ENCODE results near the gene ZNF681.
"Not testable (repeated sequence)": the region's sequence is repeated elsewhere in the genome, so short reads cannot be mapped to it uniquely, and the experiment has no call there.

The ZNF681 gene

DNA sequence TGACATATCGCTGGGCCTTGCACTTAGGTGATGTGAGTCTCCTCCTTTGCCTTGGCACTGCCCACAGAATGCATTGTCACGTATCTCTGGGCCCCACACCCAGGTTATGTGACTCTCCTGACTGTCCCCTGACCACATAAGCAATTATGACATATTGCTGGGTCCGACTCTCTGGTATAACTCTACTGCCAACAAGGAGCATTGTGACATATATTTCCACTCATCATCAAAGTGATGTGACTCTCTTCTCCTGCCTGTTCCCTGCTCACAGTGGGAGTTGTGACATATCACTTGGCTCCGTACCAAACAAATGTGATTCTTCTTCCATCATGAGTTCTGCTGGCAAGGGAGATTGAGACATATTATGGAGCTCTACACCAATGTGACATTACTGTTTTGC is 15.4 kb upstream of the ZNF681 start:
- DNase-seq (ENCODE audit: low read depth in 2 of 2), result no peak

GRCh38 chr19:23772675-23773063 is 14.0 kb upstream of the ZNF681 start:
- DNase-seq (ENCODE audit: low read depth in 2 of 2), result no peak

DNA sequence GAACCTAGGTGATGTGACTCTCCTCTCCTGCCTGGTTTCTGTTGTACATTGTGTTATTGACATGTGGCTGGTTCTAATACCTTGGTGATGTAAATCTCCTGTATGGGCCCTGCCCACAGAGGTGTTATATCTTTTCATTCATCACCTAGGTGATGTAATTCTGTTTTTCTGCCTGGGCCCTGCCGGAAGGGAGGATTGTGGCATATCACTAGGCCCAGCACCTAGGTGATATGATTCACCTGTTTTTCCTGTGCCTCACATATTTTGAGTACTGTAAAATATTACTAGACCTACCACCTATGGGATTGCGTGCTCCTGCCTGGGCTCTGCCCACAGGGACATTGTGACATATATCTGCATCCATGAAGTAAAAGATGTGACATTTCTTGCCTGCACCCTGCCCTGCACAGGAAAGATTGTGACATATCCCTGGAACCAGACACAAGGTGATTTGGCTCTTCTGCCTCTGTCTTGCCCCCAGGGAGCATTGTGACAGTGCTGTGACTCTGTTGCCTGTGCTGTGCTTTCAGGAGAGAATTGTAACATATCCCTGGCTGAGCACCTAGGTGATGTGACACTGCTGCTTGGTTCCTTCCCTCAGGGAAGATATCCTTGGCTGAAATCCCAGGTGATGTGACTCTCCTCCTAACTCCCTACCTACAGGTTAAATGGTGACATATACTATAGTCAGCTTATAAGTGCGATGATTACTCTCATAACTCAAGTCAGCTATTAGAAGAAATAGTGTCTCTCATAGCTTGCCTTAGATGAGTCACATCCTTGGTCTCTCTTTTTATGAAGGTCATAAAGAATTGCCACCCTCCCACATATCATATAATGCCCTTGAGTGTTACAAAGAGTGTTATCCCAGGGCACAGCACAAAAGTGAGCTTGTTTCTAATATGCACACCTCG is 13.3 kb upstream of the ZNF681 start:
- DNase-seq (ENCODE audit: low read depth in 2 of 2), result no peak

DNA sequence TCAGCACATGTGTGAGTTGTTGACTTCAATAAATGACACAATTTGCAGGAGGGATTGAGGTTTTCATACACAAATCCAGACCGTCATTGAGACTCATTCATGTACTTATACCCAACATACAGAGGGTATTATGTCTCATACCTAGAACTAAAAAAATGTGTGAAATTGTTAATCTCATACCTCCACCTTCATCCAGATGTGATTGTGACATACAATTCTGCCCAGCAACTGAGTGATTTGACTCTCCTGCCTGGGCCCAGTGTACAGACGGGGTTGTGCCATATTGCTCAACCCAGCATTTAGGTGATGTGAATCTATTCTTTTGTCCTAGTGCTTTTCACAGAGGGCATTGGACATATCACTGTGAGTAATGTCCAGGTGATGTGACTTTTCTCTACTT is 12.6 kb upstream of the ZNF681 start:
- DNase-seq (ENCODE audit: low read depth in 2 of 2), result no peak

DNA sequence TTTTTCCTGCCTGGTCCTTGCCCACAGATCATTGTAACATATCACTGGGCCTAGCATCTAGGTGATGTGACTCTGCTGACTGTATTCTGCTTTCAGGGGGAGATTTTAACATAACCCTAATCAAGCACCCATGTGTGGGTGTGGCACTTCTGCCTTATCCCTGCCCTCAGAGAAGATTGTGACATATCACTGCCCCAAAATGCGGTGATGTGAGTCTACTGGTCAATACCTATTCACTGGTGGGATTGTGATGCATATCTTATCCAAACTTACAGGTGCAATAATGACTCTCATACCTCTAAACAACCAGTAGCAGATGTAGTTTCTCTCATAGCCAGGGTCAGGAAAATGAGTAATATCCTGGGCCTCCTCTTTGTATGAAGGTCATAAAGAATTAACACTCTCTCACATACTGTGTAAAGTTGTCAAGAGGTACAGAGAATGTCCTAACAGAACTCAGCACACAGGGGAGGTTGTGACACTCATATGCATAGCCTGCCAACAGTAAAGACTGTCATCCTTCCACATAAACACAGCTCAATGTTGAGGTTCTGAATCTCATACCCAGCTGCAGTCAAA is 12.1 kb upstream of the ZNF681 start:
- DNase-seq (ENCODE audit: low read depth in 2 of 2), result no peak

- no peak for DNase-seq (ENCODE audit: low read depth in 2 of 2)
Measured at GRCh38 chr19:23769691-23770468, 11.2 kb upstream of the ZNF681 start.

- no peak for DNase-seq (ENCODE audit: low read depth in 2 of 2)
Measured at GRCh38 chr19:23766951-23767350, 8.3 kb upstream of the ZNF681 start.

- DNase-seq (ENCODE audit: low read depth in 2 of 2), result no peak
Measured at GRCh38 chr19:23764781-23765180, 6.1 kb upstream of the ZNF681 start.

DNA sequence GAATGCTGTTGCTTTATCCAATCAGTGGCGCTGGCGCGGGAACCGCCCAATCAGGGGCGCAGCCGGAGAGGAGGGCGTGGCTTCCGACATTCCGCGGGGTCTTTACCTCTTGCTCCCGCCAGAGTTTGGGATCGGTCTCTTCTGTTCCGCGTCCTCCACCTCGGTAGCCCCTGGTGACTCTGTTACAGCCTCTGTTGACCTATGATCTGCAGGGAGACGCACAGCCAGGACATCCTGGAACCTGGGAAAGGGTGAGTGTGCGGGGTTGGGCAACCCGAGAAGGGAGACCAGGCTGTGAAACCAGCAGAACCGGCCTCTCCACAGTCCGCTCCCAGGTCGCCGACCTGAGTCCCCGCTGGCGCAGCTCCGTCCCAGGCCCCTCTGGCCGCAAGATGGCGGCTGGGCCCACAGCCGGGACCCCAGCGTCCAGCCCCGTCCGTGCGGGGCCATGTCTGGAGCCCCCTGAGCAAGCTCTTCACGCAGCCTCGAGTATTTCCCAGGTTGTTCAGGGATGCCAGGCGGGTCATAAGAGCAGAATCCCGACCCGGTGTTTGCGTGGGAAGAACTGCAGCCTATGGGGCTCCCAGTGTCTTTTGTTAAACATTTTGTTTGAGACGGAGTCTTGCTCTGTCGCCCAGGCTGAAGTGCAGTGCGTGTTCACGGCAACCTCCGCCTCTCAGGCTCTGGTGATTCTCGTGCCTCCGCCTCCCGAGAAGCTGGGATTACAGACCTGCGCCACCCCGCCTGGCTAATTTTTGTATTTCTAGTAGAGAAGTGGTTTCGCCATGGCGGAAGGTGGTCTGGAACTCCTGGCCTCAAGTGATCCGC is 4.4 kb upstream of the ZNF681 start:
- DNase-seq (ENCODE audit: low read depth in 2 of 2), result peak; percentile 58 to 72

GRCh38 chr19:23762548-23762883 is 3.8 kb upstream of the ZNF681 start:
- no peak for DNase-seq (ENCODE audit: low read depth in 2 of 2)

DNA sequence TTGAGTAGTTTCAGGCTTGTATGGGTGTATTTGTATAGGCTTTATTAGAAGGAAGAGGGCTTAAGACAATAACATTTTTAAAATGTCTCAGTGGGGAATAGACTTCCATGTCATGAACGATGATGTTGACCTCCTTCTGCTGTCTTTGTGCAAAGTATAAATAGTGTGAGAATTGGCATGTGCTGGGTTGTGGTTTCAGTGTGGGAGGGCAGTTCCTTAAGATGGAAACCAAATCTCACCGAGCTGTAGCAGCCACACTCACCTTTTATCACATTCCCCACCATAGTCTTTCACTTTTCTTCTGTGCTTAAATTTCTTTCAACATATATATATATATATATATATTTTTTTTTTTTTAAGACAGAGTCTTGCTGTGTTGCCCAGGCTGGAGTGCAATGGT is 1.6 kb upstream of the ZNF681 start:
- not testable (repeated sequence) for DNase-seq (ENCODE audit: low read depth in 2 of 2)

- DNase-seq (ENCODE audit: low read depth in 2 of 2), result not testable (repeated sequence)
Measured at GRCh38 chr19:23743633-23744232, 15.0 kb downstream of the ZNF681 start.

- DNase-seq (ENCODE audit: low read depth in 2 of 2), result not testable (repeated sequence)
Measured at GRCh38 chr19:23730729-23731465, 27.8 kb downstream of the ZNF681 start.

GRCh38 chr19:23724161-23724560 is 34.5 kb downstream of the ZNF681 start:
- not testable (repeated sequence) for DNase-seq (ENCODE audit: low read depth in 2 of 2)

DNA sequence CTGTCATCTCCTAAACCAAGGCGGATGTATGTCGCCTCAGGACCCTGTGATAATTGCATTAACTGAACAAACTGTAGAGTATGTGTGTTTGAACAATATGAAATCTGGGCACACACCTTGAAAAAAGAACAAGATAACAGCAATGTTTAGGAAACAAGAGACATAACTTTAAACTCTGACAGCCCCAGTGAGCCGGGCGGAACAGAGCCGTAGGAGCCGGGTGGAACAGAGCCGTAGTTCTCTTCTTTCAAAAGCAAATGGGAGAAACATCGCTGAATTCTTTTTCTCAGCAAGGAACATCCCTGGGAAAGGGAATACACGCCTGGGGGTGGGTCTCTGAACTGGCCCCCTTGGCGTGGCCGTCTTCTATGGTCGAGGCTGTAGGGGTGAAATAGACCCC is 39.9 kb downstream of the ZNF681 start:
- no peak for DNase-seq (ENCODE audit: low read depth in 2 of 2)

- no peak for DNase-seq (ENCODE audit: low read depth in 2 of 2)
Measured at GRCh38 chr19:23716792-23717191, 41.9 kb downstream of the ZNF681 start.

DNA sequence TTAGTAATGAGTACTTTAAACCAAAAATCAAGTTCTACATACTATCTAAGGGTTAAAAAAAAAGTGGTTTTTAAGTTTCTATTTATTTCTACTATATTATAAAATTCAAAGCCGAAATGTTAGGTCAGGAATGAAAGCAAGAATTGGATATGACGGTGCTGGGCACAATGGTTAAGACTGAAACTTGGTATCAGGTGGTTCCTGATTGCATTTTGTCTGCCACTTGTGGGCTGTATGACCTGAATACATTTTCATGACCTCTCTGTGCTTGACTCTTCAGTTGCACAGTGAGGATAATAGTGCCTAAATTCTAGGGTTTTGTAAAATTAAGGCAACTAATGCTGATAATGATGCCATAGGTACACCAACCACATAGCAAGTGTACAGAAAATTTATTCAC is 49.3 kb downstream of the ZNF681 start:
- DNase-seq (ENCODE audit: low read depth in 2 of 2), result no peak

- no peak for DNase-seq (ENCODE audit: low read depth in 2 of 2)
Measured at GRCh38 chr19:23706657-23707056, 52.0 kb downstream of the ZNF681 start.

GRCh38 chr19:23699521-23699860 is 59.2 kb downstream of the ZNF681 start:
- DNase-seq (ENCODE audit: low read depth in 2 of 2), result no peak

DNA sequence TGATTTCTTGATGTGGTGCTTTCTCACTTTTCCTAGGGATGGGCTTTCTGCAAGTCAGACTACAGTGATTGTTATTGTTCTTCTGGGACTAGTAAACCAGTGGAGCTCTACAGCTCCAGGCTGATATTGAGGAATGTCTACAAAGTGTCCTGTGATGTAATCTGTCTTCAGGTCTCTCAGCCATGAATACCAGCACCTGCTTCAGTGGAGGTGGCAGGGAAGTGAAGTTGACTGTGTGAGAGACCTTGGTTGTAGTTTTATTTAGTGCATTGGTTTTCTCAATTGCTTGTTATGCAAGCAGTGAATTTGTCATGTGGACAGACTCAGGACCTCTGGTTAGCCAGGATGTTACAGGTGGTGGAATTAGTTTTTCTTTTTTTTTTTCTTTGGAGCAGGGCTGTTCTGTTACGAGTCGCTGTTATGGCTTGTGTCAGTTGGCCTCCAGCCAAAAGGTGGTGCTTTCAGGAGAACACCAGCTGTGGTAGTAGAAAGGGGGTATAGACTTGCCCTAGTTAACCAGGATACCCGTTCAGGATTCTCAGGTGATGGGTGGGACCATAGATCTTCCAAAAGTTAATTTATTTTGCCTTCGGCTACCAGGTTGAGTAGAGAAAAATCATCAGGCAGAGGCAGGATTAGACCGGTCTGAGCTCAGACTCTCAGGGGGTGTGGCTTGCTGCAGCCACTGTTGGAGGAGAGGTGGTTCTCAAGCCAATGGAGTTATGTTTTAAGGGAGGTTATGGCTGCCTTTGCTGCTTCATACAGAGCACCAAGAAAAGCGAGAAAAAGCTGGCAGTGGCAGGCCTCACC is 59.8 kb downstream of the ZNF681 start:
- no peak for DNase-seq (ENCODE audit: low read depth in 2 of 2)

Measured in stimulated activated CD8-positive, alpha-beta memory T cell treated with anti-CD3 and anti-CD28 coated beads, Interleukin-7, amount 100 ng/mL, for 1 hour (primary cell).